ENCODE measurements around the gene XKRX.

DNA sequence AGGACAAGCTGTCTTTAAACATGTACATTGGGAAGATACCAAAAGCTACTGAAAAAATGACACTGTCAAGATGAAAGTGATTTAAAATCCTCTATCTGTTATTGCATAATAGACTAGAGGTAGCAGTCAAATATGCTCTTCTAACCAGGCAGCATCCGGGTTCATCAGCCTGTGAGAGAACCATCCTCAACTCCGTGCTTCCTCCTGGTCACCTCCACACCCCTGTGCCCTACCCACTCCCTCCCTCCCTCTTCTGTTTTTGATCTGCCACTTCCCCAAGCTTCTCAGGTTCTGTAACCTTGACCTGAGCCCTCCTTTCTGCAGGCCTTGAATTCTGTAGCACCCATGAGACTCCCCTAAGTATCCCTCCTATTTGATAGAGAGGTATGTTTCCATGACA lies 60.4 kb downstream of the XKRX start:
- TF ChIP-seq, protein P1, sequence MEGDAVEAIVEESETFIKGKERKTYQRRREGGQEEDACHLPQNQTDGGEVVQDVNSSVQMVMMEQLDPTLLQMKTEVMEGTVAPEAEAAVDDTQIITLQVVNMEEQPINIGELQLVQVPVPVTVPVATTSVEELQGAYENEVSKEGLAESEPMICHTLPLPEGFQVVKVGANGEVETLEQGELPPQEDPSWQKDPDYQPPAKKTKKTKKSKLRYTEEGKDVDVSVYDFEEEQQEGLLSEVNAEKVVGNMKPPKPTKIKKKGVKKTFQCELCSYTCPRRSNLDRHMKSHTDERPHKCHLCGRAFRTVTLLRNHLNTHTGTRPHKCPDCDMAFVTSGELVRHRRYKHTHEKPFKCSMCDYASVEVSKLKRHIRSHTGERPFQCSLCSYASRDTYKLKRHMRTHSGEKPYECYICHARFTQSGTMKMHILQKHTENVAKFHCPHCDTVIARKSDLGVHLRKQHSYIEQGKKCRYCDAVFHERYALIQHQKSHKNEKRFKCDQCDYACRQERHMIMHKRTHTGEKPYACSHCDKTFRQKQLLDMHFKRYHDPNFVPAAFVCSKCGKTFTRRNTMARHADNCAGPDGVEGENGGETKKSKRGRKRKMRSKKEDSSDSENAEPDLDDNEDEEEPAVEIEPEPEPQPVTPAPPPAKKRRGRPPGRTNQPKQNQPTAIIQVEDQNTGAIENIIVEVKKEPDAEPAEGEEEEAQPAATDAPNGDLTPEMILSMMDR (IDR thresholded peaks at IDR 0.05; ENCODE audit: borderline replicate concordance, extremely low read depth, low read length, poor library complexity, severe bottlenecking): no peak
- TF ChIP-seq EZH2 (IDR thresholded peaks at IDR 0.05; ENCODE audit: borderline replicate concordance, low read depth, low read length, severe bottlenecking): no peak

Measured in DND-41 (cell line).